Raji (cell line): Measurements from ENCODE around the gene AGAP1.

Experiments
- POLR2A ChIP-seq: IDR thresholded peaks from 2 replicates; pipeline ENCODE4 v1.6.1; 2011; ENCODE audit warnings: low read depth, low read length, control low read depth; ENCODE audit not compliant: insufficient read depth

AGAP1 gene

DNA sequence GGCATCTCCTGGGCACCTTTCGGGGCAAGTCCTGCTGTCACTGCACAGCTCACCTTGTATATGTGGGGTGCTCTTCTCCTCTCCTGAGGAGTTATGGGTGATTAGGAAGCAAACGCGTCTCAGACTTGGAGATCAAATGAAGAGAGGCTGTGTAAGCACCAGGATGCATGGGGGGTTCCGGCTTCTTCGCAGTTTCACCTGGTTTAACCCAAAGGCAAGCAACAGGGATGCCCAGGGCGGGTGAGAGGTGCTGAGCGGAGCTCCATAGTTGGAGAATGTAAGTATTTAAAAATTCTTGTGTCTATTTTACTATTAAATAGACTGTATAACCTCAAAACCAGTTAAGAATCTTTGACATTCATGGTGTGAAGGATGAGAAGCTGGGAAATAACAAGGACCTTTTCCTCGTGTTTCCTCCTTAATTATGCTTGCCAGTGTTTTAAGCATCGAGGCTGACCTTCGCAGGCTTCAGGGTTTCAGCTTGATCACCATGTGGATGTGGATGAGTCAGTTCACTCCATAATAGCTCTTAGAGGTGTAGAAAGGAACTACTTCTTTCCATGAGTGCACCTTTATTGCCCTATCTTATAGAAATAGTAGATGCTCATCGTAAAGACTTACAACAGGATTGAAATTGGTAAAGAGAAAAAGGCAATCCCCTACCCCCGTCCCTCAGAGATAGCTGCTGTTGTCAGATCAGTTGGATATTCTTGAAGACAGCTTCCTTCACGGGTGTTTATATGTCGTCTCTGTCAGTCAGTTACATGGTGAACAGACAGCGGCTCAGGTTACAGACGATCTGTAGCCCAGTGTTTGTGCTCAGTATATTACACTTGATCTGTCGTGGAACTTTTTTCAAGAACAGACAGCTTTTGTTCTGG, 201.1 kb downstream of the AGAP1 start:
- no peak for TF ChIP-seq POLR2A

DNA sequence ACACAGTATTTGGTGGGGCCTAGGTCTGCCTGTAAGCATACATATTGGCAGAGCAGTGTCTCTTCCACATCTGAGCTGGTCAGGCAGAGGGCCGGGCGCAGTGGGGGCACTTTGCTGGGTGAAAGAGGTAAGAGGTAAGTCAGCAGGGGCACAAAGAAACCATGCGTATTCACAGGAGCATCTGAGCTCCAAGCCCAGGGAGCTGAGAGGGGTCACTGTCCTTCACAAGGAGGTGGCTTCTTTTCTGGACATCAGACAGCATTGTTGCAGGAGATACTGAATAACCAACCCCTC, 201.7 kb downstream of the AGAP1 start:
- TF ChIP-seq POLR2A, result no peak

DNA sequence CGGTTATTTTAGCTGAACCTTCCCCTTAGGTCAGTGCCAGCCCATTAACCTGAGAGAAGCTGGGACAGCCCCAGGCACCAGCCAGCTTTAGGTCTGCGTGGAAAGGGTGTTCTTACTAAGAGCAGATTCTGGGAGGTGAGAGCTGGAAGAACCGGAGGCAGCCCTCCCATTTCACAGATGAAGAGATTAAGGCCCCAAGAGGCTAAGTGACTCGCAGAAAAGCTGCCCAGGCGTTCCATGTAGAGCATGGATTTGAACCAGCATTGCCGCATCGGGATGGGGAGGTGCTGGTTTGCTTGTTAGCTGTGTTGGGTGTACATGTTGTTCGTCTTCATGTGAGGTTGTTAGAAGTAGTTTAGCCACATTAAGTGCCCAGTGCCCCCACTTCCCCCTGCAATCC, 203.2 kb downstream of the AGAP1 start:
- TF ChIP-seq POLR2A, result no peak

DNA sequence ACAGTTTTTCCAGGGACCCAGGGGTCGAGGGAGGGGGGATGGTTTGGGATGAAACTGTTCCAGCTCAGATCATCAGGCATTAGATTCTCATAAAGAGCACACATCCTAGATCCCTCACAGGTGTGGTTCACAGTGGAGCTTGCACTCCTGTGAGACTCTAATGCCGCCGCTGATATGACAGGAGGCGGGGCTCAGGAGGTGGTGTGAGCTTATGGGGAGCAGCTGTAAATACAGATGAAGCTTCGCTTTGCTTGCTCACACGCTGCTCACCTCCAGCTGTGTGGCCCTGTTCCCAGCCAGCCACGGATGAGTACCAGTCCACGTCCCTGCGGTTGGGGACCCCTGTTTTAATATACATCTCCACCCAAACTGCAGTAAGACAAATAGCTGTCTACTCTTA, 204.2 kb downstream of the AGAP1 start:
- TF ChIP-seq POLR2A, result no peak

DNA sequence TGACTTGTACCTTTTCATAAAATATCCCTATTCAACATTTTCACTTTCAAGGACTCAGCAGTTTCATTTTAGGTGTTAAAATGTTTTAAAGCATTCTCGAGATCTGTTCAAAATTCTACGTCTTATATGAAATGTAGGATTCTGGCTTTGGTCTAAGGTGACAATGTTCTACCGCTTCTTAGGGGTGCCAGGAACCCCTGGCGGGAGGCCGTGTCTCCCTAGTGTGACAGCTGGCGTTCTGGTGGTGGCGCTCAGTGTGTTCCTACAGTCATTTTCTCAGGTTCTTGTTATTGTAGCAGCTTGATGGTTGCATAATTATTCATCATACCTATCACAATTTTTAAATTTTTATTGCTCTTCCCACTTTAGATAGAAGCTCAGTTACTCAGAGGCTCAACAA, 204.6 kb downstream of the AGAP1 start:
- no peak for TF ChIP-seq POLR2A

DNA sequence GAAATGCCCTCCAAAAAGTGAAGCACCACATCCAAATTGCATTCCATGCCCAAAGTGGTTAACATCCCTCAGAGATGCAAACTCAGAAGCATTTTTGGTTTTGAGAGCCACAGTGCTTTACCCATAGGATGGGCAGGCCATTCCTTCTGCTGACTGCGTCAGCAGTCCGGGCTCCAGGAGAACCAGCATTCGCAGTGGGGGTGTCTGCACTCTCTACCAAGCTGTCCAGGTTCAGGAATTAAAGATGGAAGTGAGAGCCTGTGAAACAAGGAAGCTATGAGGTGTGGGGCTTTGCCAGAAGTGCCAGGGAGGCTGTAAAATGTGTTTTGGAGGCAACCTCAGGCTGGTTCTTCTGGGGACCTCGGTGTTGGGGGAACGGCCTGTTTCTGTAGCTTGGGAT, 205.7 kb downstream of the AGAP1 start:
- TF ChIP-seq POLR2A, result no peak

DNA sequence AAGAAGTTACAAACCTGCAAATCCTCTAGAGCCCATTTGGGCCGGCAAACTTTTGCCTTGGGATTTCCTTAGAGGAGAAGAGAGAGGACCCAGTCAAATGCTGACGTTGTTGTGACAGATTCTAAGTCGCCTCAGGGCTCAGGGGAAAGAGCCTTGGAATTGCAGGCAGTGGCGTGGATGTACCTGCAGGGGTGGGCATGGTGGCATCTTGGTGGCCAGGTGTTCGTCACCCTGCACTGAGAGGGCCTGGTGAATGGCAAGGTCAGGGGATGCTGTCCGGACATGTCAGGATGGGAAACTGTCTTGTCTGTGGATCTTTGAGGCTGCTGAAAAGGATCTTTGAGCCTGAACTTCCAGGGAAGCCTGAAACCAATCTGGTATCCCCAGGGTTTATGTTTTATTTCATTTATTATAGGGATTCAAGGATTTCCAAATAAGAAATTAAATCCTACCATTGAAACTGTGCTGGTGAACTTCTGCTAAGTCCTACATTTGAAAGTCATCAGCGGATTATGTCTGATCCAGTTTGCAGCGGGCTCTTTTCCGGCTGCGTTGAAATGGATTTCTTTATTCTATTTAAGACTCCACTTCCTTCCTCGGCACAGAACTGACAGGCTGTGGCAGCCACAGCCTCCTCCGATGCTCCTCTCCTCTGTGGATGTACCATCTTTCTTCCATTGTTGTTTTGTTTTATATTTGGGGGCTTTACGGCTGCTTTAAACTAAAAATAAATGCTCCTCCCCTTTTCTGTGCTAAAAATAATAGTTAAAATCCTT, 207.6 kb downstream of the AGAP1 start:
- no peak for TF ChIP-seq POLR2A

DNA sequence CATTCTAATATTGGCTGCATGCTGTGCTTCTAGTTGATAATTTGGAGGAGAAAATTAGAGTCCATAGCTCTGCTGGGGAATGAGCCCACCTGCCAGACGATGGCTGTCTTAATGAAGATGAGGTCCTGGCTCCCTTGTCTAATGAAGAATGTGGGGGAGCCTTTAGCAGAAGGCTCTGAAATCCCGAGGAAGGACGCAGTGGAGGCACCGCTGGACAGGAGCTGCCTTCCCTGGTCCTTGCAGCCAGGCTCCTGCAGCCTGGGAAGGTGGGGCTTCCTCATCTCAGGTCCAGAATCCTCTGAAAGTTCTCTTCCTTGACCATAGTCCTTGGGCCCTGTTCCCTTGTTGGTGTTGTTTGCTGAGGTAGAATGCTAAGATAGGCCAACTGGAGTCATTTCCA, 208.3 kb downstream of the AGAP1 start:
- TF ChIP-seq POLR2A, result no peak

DNA sequence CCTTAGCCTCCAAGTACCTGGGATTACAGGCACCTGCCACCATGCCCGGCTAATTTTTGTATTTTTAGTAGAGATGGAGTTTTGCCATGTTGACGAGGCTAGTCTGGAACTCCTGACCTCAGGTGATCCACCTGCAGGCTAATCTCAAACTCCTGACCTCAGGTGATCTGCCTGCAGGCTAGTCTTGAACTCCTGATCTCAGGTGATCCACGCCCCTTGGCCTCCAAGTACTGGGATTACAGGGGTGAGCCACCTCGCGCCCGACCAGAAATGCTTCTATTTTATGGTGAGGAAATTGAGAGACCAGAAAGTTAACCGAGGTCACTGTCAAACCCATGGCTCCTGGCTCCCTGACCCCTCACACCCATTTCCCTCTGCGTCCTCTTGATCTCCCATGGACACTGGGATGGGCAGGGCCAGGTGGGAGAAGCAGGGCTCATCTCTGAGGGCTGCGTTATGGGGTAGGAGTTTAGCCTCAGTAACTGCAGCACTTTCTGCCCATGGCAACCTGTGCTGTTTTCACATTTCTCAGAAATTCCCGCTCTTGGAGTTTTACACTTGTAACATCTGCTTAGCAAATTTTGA, 210.0 kb downstream of the AGAP1 start:
- TF ChIP-seq POLR2A, result no peak

DNA sequence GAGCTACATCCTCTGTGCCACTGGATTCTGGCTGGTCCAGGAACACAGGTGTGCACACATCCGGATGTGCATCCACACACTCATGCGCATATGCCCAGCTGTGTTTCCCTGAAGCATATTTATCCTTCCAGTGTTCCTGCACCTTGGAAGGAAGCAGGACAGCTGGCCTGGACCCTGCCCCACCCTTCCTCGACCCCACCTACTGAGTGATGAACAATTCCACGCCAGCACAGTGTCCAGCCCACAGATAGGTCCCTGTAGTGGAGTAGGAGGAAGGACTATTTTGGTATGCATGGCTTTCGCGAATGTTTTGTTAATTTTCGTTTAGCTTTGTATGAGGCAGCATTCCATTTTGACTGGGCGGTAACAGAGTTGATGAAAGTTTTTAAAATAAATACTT, 211.5 kb downstream of the AGAP1 start:
- TF ChIP-seq POLR2A, result no peak

DNA sequence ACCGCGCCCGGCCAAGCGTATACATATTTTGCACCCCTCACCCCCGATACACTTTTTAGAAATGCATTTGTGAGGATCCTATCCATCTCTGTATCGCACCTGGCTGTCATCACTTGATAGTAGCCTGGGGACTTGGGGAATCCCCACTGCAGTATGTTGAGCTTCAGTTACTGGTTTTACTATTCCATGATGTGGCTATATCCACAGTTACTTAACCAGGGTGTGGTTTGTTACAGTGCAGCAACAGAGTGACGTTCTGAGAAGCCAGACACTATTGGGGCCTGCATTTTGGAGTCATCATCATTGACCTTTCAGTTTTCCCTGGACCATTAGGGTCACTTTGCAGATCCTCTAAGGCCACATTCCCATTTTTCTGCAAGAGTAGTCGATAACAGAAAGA, 212.7 kb downstream of the AGAP1 start:
- no peak for TF ChIP-seq POLR2A

DNA sequence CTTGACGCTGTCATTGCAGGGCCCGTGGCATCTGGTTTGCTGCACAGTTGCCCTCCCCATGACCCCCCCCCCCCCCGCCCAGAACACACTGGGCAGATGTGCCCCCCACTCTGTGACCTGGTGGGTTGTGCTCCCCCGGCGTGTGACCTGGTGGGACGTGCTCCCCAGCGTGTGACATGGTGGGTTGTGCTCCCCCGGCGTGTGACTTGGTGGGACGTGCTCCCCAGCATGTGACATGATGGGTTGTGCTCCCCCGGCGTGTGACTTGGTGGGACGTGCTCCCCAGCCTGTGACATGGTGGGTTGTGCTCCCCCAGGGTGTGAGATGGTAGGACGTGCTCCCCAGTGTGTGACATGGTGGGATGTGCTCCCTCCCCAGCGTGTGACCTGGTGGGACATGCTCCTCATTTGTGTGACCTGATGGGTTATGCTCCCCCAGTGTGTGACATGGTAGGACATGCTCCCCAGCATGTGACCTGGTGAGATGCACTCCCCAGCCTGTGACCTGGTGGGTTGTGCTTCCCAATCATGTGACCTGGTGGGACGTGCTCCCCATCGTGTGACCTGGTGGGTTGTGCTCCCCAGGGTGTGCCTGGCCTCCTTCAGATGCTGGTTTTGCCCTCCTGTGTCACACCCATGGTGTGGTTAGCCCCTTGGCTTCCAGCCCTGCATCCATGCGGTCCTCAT, 213.7 kb downstream of the AGAP1 start:
- TF ChIP-seq POLR2A, result no peak

DNA sequence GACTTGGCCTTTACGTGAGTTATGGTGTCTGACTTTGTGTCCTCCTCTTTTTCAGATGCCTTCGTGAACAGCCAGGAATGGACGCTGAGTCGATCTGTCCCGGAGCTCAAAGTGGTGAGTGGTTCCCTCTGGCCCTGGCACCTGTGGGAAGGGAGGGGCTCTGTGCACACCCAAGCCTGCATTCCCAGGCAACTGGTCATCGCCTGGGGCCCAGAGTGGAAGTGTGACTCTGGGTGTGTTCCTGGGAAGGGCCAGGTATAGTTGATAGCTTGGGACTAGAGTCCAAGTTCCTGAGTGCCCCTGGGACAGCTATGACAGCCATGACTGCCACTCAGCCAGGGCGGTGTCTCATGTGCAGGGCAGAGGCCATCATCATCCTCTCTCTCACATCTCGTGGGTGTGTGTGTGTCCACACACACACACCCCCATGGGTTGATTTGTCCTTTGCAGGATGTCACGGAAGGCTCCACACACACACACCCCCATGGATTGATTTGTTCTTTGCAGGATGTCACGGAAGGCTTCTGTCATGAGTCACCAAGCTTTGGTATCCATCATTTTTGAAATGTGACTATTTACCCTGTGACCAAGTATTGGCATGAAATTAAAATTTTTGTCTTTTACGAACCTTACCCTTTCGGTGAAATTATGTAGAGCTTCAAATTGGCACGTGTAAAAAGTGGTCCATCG, 215.4 kb downstream of the AGAP1 start:
- no peak for TF ChIP-seq POLR2A

DNA sequence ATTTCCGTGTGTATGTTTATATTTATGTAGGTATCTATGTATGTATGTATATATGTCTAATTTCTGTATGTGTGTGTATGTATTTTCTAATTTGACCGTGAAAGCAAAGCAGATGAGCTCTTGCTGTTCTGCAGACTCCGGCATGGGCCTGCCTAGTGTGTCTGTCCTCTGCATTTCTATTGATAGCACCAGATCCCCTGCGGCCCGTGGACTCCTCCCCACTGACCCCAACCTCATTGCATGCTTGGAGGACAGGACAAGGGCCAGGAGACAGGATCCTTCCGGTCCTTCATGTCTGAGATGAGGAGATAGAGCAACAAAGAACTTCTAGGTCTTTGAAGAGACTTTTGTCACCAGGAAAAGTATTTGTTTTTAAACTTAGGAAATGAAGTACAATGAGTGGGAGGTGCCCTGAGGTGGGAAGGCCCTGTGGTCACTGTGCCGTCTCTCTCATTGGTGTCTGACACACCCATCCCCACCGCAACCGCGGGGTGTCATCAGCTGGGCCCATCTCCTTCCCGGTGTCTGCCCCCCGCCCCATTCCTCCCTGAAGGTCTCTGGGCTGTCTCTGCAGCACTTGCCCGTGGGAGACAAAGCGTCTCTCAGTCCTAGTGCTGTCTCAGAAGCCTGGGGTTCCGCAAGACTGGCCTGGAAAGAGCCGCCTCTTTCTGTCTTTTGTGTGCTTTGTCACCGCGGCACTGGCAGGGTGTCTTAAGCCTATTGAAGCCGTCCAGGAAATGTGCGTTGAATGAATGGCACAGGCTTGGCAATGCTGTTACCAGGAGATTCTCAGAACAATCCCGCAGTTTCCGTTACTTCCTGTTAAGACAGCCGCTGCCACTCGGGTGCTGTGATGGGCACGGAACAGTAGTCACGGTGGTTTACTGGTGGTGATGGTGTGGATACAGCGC, 216.4 kb downstream of the AGAP1 start:
- TF ChIP-seq POLR2A, result no peak
